ENCODE measurements around the gene GYPE.
"Not testable (repeated sequence)": the region's sequence is repeated elsewhere in the genome, so short reads cannot be mapped to it uniquely, and the experiment has no call there.

Gene GYPE

GRCh38 chr4:143833676-143834075 is 71.7 kb downstream of the GYPE start:
- not testable (repeated sequence) for H3K4me3 ChIP-seq (ENCODE audit: low read depth, low read length)

GRCh38 chr4:143830576-143830975 is 74.8 kb downstream of the GYPE start:
- H3K4me3 ChIP-seq (ENCODE audit: low read depth, low read length): not testable (repeated sequence)

- H3K4me3 ChIP-seq (ENCODE audit: low read depth, low read length): not testable (repeated sequence)
These were observed 76.1 kb downstream of the GYPE start for GRCh38 chr4:143829239-143829620.

Measured in WI38 (cell line).